NB4 (cell line): ENCODE data around the gene EEF1AKMT4.
A peak's percentile ranks its signal among the peaks of the same experiment; 100 is the strongest.

Source experiments
- DNase-seq: peaks from one replicate; pipeline ENCODE4 v3.0.0; 2010; ENCODE audit warnings: low read depth
- H3K4me3 ChIP-seq: one replicate; pipeline ENCODE4 v1.5.1; 2011; ENCODE audit warnings: mild to moderate bottlenecking, low read depth, low read length, moderate library complexity
- CTCF ChIP-seq: IDR thresholded peaks from one replicate; pipeline ENCODE4 v1.5.1; 2012; ENCODE audit warnings: low read depth, low read length
- MAX ChIP-seq: IDR thresholded peaks from 2 replicates; pipeline ENCODE4 v1.6.1; 2011; ENCODE audit warnings: low read depth, low read length
- MYC ChIP-seq: IDR thresholded peaks from 2 replicates; pipeline ENCODE4 v1.6.1; 2011; ENCODE audit warnings: low read depth, low read length
- POLR2A ChIP-seq: IDR thresholded peaks from 2 replicates; pipeline ENCODE4 v1.6.1; 2011; ENCODE audit warnings: mild to moderate bottlenecking; ENCODE audit not compliant: insufficient read length; ENCODE audit errors: extremely low read depth

EEF1AKMT4 gene

GRCh38 chr3:184257083-184257915 lies 7.8 kb downstream of the EEF1AKMT4 start:
- DNase-seq = no peak
- H3K4me3 ChIP-seq = no peak overlapping the region
- no peak for TF ChIP-seq POLR2A
- no peak for TF ChIP-seq CTCF
- TF ChIP-seq MYC = no peak
- TF ChIP-seq MAX = no peak

GRCh38 chr3:184258926-184259325 lies 9.5 kb downstream of the EEF1AKMT4 start:
- no peak for TF ChIP-seq POLR2A
- no peak for TF ChIP-seq CTCF
- TF ChIP-seq MYC = no peak
- TF ChIP-seq MAX = no peak
- DNase-seq = no peak
- no peak overlapping the region for H3K4me3 ChIP-seq

GRCh38 chr3:184259396-184259877 lies 10.0 kb downstream of the EEF1AKMT4 start:
- no peak for TF ChIP-seq MYC
- no peak for TF ChIP-seq POLR2A
- TF ChIP-seq MAX = no peak
- H3K4me3 ChIP-seq = no peak overlapping the region
- no peak for DNase-seq

DNA sequence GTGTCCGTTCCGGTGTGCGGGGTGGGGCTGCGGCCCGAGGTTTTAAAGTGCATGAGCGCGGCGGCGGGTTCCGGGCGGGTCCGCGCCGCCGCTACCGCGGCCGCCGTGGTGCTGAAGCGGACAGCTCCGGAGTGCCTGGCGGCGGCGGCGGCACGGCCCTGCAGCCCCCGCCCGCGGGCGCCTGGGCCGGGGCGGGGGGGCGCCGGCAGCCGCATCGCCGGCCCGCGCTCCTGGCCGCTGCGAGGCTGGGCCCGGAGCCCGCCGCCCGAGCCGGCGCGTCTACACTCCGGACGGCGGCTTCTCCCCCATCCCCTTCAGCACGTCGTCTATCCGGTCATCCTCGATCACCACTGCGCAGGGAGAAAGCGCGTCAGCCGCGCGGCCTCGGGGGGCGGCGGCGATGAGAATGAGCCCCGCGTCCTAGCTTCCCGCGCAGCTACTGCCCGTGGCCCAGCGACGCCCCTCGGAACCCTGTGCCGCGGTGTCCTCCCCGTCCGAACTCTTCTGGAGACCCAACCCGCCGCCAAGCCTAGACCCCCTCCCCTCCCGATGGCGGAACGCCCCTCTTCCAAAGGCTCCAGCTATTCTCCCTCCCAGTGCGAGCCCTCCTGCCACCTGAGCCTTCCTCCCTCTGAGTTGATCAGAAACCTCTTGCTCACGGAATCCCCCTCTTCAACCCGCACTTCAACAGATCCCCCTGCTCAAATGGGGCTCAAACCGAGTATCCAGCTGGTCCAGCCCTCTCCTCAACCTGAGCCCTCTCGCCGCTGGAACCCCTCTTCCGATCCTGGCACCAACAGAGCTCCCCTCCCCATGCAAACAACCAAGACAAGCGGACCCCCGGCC lies 10.6 kb downstream of the EEF1AKMT4 start:
- DNase-seq = peak; percentile 59
- TF ChIP-seq MAX = no peak
- no peak for TF ChIP-seq MYC
- TF ChIP-seq POLR2A = peak; percentile 14
- no peak for TF ChIP-seq CTCF
- no peak overlapping the region for H3K4me3 ChIP-seq

- no peak overlapping the region for H3K4me3 ChIP-seq
- TF ChIP-seq MAX (no peak), MYC (no peak), CTCF (no peak), POLR2A (no peak)
- DNase-seq = peak; percentile 23
These were observed 11.3 kb downstream of the EEF1AKMT4 start for GRCh38 chr3:184260724-184261269.

- DNase-seq = peak; percentile 69
- TF ChIP-seq CTCF (no peak), MAX (peak; percentile 58; the same call in 1 of the 2 replicates)
- peak within 1 kb of the TSS; percentile 53 for H3K4me3 ChIP-seq
These were observed 11.9 kb downstream of the EEF1AKMT4 start, which contains the start of gene CAMK2N2 for GRCh38 chr3:184261270-184261853. TSS of gene CAMK2N2 (minus strand) at chr3:184261553. CDS start at chr3:184261285, 268 bp downstream.
